Right lobe of liver (tissue), 6 donors: ENCODE data around the gene SYNGR2. TPM values are rescaled to one million over a fixed set of nuclear protein-coding genes. Genes with fewer than 3 reads are reported as not detected.

Experiments
- ATAC-seq, 4 donors: fragments of 200-7000 bp; cut with Tn5 transposase; one replicate each; pipeline ENCODE4 v1.9.1; 2020; ENCODE audit warnings: mild to moderate bottlenecking in 4 of 4, moderate library complexity in 4 of 4
- DNase-seq, 3 donors: peaks; one replicate each; pipeline ENCODE4 v3.0.0-alpha.2; 2020
- H3K27ac ChIP-seq, 3 donors: fragments of 200-600 bp; one replicate each; pipeline ENCODE4 v1.8.0; 2022
- H3K27me3 ChIP-seq, 2 donors: fragments of 200-600 bp; one replicate each; pipeline ENCODE4 v1.8.0; 2022
- H3K36me3 ChIP-seq, 4 donors: fragments of 200-600 bp; sonication (generic) in 1 of 4; one replicate each; pipeline versions ENCODE4 v1.5.1 to v1.8.0; 2017 to 2022; ENCODE audit warnings: control low read depth in 1 of 4
- H3K4me1 ChIP-seq, 4 donors: fragments of 200-600 bp; sonication (generic) in 1 of 4; one replicate each; pipeline versions ENCODE4 v1.5.1 to v1.8.0; 2017 to 2022; ENCODE audit warnings: control low read depth in 1 of 4
- H3K4me3 ChIP-seq, 3 donors: fragments of 200-600 bp; one replicate each; pipeline ENCODE4 v1.8.0; 2022
- H3K9me3 ChIP-seq, 4 donors: fragments of 200-600 bp; sonication (generic) in 1 of 4; one replicate each; pipeline versions ENCODE4 v1.5.1 to v1.8.0; 2017 to 2022; ENCODE audit warnings: control low read depth in 1 of 4
- POLR2A ChIP-seq: fragments of 450-650 bp; IDR thresholded peaks from one replicate; pipeline ENCODE4 v1.6.1; 2017; ENCODE audit warnings: antibody characterized with exemption, mild to moderate bottlenecking
- WGBS: methylation state at CpG from one replicate; pipeline ENCODE4 v1.1.6; 2018; ENCODE audit warnings: low coverage, low lambda C conversion rate; ENCODE audit not compliant: insufficient coverage; ENCODE audit errors: missing lambda C conversion rate; 5-methylcytosine and 5-hydroxymethylcytosine counted together
- intact Hi-C, 2 donors: fragments of 100-400 bp; cut with DNase I; formaldehyde crosslinking; loops; one replicate each; pipeline versions ENCODE4 v1.11.2 to v1.14.1; 2022
- total RNA-seq, 6 experiments: library from RNA; depleted of rRNA in 2 of 6; stranded (reverse); fragments of >200 nt in 2 of 6; fragmentation: NEBNext Ultra II Directional in 3 of 6; extraction: Animal tissue kit (Norgen Biotek cat#: 25700) in 3 of 6; gene quantifications; one replicate each; pipeline versions ENCODE4 v1.1.0 to v1.2.4, GENCODE V29; 2016 to 2023
- TF ChIP-seq, protein P1 (sequence below), 4 donors: fragments of 200-600 bp in 3 of 4; fragments of 450-650 bp in 1 of 4; IDR thresholded peaks; one replicate each; pipeline versions ENCODE4 v1.5.1 to v1.8.0; 2016 to 2022; ENCODE audit warnings: antibody characterized with exemption in 4 of 4, mild to moderate bottlenecking in 2 of 4
- donor health status: DM: no; HTN: yes; CAD: no.
- donor health status: DM: no; HTN: no; CAD: no.
- donor health status: DM: no; HTN: no; CAD: no.
- donor health status: DM: no; HTN: yes; CAD: no.
- donor health status: DM: no; HTN: yes; CAD: no.

Gene SYNGR2
- total RNA-seq, 6 experiments from 2014 or later, result 43.3 to 55.8 (median 50.4) TPM

DNA sequence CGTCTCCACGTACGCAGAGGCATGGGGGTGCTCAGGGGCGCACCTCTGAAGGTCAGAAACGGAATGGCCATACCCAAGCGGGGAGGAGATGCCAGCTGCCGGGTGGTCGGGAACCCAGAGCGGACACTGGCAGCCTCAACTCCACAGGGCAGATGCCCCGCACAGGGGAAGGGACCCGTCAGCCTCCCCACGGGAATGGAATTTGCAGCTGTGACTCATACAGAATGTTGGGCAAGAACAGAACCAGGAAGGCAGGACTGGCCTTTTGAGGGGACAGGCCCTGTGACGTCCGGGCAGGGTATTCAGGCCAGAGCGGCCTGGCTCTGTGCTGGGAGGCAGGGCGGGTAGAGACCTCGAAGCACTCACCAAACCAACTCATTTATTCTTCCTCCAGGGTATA is 11.0 kb downstream of the SYNGR2 start:
- Histone ChIP-seq H3K36me3 (no peaks in the 10 kb centered on the region), H3K4me1 (peaks cover 0 to 36% (median 21%) of the 10 kb centered on the region in 4 donors), H3K27ac (no peak overlapping the region), H3K9me3 (no peaks in the 10 kb centered on the region), H3K27me3 (no peaks in the 10 kb centered on the region), H3K4me3 (no peak overlapping the region)
- WGBS, result 69% methylated on average over 4 of the region's 17 CpGs
- ATAC-seq (peak in 1 of 4 donors; percentile 8), DNase-seq (peak in 1 of 3 donors; percentile 54)
- no peak for TF ChIP-seq POLR2A
- TF ChIP-seq, protein P1, sequence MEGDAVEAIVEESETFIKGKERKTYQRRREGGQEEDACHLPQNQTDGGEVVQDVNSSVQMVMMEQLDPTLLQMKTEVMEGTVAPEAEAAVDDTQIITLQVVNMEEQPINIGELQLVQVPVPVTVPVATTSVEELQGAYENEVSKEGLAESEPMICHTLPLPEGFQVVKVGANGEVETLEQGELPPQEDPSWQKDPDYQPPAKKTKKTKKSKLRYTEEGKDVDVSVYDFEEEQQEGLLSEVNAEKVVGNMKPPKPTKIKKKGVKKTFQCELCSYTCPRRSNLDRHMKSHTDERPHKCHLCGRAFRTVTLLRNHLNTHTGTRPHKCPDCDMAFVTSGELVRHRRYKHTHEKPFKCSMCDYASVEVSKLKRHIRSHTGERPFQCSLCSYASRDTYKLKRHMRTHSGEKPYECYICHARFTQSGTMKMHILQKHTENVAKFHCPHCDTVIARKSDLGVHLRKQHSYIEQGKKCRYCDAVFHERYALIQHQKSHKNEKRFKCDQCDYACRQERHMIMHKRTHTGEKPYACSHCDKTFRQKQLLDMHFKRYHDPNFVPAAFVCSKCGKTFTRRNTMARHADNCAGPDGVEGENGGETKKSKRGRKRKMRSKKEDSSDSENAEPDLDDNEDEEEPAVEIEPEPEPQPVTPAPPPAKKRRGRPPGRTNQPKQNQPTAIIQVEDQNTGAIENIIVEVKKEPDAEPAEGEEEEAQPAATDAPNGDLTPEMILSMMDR (IDR thresholded peaks at IDR 0.05), result no peak
- intact Hi-C loops, result loop anchor here in 1 of 2 donors (10.0 kb wide), 1 partner anchor 75 kb away; no protein-coding TSS in a partner anchor

DNA sequence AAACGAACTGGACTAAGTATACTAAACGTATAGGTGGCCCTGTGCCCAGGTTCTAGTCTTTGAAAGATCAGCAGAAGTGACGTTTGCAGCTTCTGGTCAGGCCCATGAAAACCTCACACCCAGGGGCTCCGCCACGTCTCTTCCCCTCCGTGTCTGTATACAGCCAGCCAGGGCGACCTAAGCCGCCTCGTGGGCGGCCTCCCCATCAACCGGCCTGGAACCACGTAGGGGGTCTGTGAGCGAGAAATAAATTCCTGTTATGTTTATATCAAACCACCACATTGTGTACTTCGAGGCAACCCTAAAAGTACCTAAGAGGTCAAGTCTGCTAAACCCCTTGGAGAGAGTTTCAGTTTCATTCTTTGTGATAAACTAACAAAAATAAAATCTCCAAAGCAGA is 11.7 kb downstream of the SYNGR2 start:
- intact Hi-C loops, result no loop called here
- peaks cover 0 to 36% (median 20%) of the 10 kb centered on the region in 4 donors for H3K4me1 ChIP-seq
- no peaks in the 10 kb centered on the region for H3K36me3 ChIP-seq
- no peaks in the 10 kb centered on the region for H3K27me3 ChIP-seq
- no peaks in the 10 kb centered on the region for H3K9me3 ChIP-seq
- ATAC-seq (no peak), DNase-seq (no peak)
- H3K4me3 ChIP-seq, result no peak overlapping the region
- TF ChIP-seq POLR2A, result no peak
- TF ChIP-seq, protein P1 (IDR thresholded peaks at IDR 0.05), result no peak
- H3K27ac ChIP-seq, result peak overlapping the region; percentile 6 to 79 (median 35)
- 40% methylated on average over 8 of the region's 14 CpGs for WGBS

DNA sequence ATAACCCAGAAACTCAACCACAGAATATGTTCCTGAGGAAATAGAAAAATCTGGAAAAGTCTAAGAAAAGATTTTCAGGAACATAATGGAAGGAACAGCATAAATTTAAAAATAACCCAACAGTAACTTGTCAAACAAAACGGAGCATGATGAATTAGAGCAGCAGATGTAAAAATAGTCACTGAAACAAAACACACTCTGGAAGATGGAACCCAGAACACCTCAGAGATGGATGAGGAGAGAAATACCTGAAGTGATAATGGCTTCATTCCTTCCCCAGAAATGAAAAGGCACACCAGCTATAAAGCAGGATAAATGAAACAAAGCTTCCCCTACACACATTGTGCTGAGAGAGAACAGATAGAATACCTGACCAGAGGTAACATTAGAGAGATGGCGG is 12.1 kb downstream of the SYNGR2 start:
- 67% methylated on average over 2 of the region's 2 CpGs for WGBS
- no peak for DNase-seq
- Histone ChIP-seq H3K36me3 (no peaks in the 10 kb centered on the region), H3K9me3 (no peaks in the 10 kb centered on the region), H3K4me1 (peaks cover 0 to 36% (median 19%) of the 10 kb centered on the region in 4 donors), H3K27me3 (no peaks in the 10 kb centered on the region), H3K27ac (peak overlapping the region in 2 of 3 donors; percentile 35 to 79), H3K4me3 (no peak overlapping the region)
- no peak for ATAC-seq
- TF ChIP-seq, protein P1 (IDR thresholded peaks at IDR 0.05), result no peak
- no peak for TF ChIP-seq POLR2A
- intact Hi-C loops, result no loop called here

DNA sequence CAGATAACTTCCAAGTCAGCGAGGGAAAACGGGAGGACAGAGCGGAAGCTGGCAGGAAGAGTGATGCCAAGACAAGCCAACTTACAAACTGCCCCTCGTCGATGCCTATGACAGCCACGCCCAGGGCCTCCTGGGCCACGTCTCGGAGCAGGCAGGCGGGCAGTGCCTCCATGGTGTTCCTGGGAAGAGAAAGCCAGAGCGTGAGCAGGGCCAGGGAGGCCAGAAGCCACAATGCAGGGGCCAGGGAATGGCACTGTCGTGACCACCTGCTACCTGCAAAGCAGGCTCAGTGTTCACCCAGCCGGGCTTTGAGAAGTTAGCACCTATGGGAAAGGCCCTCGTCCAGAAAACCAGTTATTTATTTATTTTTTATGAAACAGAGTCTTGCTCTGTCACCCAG is 14.1 kb downstream of the SYNGR2 start:
- Histone ChIP-seq H3K4me3 (no peak overlapping the region), H3K4me1 (peaks cover 0 to 30% (median 15%) of the 10 kb centered on the region in 4 donors), H3K27me3 (no peaks in the 10 kb centered on the region), H3K36me3 (no peaks in the 10 kb centered on the region), H3K9me3 (no peaks in the 10 kb centered on the region), H3K27ac (no peak overlapping the region)
- no peak for ATAC-seq
- TF ChIP-seq POLR2A, result no peak
- TF ChIP-seq, protein P1 (IDR thresholded peaks at IDR 0.05), result no peak
- DNase-seq, result peak in 1 of 3 donors; percentile 37
- 89% methylated on average over 6 of the region's 13 CpGs for WGBS
- intact Hi-C loops, result no loop called here
